GM12878 (cell line): ENCODE results near the gene WAS. TPM values are rescaled to one million over a fixed set of nuclear protein-coding genes. Genes with fewer than 3 reads are reported as not detected.
"Not testable (repeated sequence)": the region's sequence is repeated elsewhere in the genome, so short reads cannot be mapped to it uniquely, and the experiment has no call there.

Experiments used
- ATAC-seq: fragments of 200-7000 bp; cut with Tn5 transposase; 3 replicates; pipeline ENCODE4 v1.9.1; 2020; ENCODE audit warnings: mild to moderate bottlenecking, moderate library complexity
- BruUV-seq: library from RNA; stranded (reverse); fragments of 400-500 nt; replicated peaks from 2 replicates; lab custom pipeline; 2021; lab: Mats Ljungman, UMichigan
- CTCF ChIA-PET: fragments of 300-600 bp; sonication (Branson Sonifier 250); formaldehyde crosslinking; extraction: SDS; loops from one replicate; lab custom pipeline; 2021; ENCODE audit warnings: inconsistent platforms; lab: Yijun Ruan, JAX
- POLR2A ChIA-PET: fragments of 350-600 bp; formaldehyde crosslinking; extraction: SDS; loops from one replicate; lab custom pipeline; 2021; ENCODE audit warnings: inconsistent platforms; lab: Charles Lee
- RAD21 ChIA-PET: fragments of 300-600 bp; sonication (Branson Sonifier 250); formaldehyde crosslinking; loops from one replicate; lab custom pipeline; 2023; ENCODE audit warnings: antibody characterized with exemption; ENCODE audit not compliant: unreplicated experiment; lab: Charles Lee
- SMC1A ChIA-PET: fragments of 300-600 bp; sonication (Branson Sonifier 250); formaldehyde crosslinking; loops from one replicate; lab custom pipeline; 2023; ENCODE audit not compliant: unreplicated experiment, uncharacterized antibody; lab: Charles Lee
- DNase-seq: peaks from one replicate; pipeline ENCODE4 v3.0.0-alpha.2; 2011; ENCODE audit warnings: low read depth, low spot score
- FAIRE-seq: peaks from 3 replicates; lab custom pipeline; 2011; peaks lifted over from hg19 to GRCh38; lab: Jason Lieb, UNC
- H2AFZ ChIP-seq: 2 replicates; pipeline ENCODE4 v1.6.0; 2011; ENCODE audit warnings: low read depth, low read length, control low read depth; ENCODE audit not compliant: control insufficient read depth
- H3K27ac ChIP-seq: 2 replicates; pipeline ENCODE4 v1.5.1; 2011; ENCODE audit warnings: control low read depth; ENCODE audit not compliant: control insufficient read depth, insufficient read depth
- H3K27me3 ChIP-seq, 2 experiments: replicated peaks in 1 of 2; 2 replicates each; pipeline versions ENCODE4 v1.6.0 to v1.6.1; 2011; ENCODE audit warnings: low read length in 1 of 2; ENCODE audit not compliant: control insufficient read depth in 2 of 2, insufficient read depth in 2 of 2
- H3K36me3 ChIP-seq, 2 experiments: 2 replicates each; pipeline ENCODE4 v1.5.1; 2011; ENCODE audit warnings: low read length in 1 of 2; ENCODE audit not compliant: control insufficient read depth in 2 of 2, insufficient read depth in 2 of 2
- H3K4me1 ChIP-seq: 2 replicates; pipeline ENCODE4 v1.6.1; 2011; ENCODE audit warnings: mild to moderate bottlenecking, low read length, moderate library complexity, mixed read lengths; ENCODE audit not compliant: control insufficient read depth, insufficient read depth
- H3K4me2 ChIP-seq: 2 replicates; pipeline ENCODE4 v1.6.0; 2011; ENCODE audit warnings: control low read depth; ENCODE audit not compliant: control insufficient read depth, insufficient read depth
- H3K4me3 ChIP-seq: fragments of 200-600 bp; sonication (generic); 2 replicates; pipeline ENCODE4 v1.5.1; 2016
- H3K79me2 ChIP-seq: 2 replicates; pipeline ENCODE4 v1.6.0; 2011; ENCODE audit warnings: low read length; ENCODE audit not compliant: control insufficient read depth, insufficient read depth
- H3K9ac ChIP-seq: 2 replicates; pipeline ENCODE4 v1.8.0; 2011; ENCODE audit warnings: low read length, control low read depth, mixed read lengths; ENCODE audit not compliant: control insufficient read depth, insufficient read depth
- H3K9me3 ChIP-seq: replicated peaks from 3 replicates; pipeline ENCODE4 v1.5.1; 2011; ENCODE audit warnings: mild to moderate bottlenecking, low read length; ENCODE audit not compliant: control insufficient read depth, insufficient read depth
- H4K20me1 ChIP-seq: 2 replicates; pipeline ENCODE4 v1.6.0; 2011; ENCODE audit not compliant: control insufficient read depth, insufficient read depth
- POLR2A ChIP-seq: IDR thresholded peaks from 2 replicates; pipeline ENCODE4 v1.6.1; 2011; ENCODE audit warnings: low read depth, mild to moderate bottlenecking, low read length
- WGBS: methylation state at CpG from one replicate; pipeline ENCODE4 v1.1.6; 2016; ENCODE audit warnings: low lambda C conversion rate; ENCODE audit not compliant: insufficient replicate concordance, insufficient coverage; ENCODE audit errors: missing lambda C conversion rate; 5-methylcytosine and 5-hydroxymethylcytosine counted together
- in situ Hi-C: fragments of 300-500 bp; cut with MboI; formaldehyde crosslinking; loops from 9 replicates; pipeline ENCODE4 v1.14.3; 2018; ENCODE audit warnings: mixed read lengths
- intact Hi-C: fragments of 100-400 bp; cut with micrococcal nuclease; formaldehyde crosslinking; loops from one replicate; pipeline ENCODE4 v1.14.2; 2022; ENCODE audit not compliant: unreplicated experiment
- polyA plus RNA-seq, 11 experiments: library from polyadenylated mRNA; depleted of rRNA in 4 of 11; unstranded in 6 of 11; stranded (reverse) in 5 of 11; fragments of >200 nt; fragmentation: Nextera tagmentation in 4 of 11; fragmentation: Illumina TruSeq in 1 of 11; extraction: Ambion mirVana in 4 of 11; extraction: Trizol in 1 of 11; gene quantifications; 1 replicate in 1 of 11; 2 replicates in 10 of 11; pipeline versions ENCODE4 v1.2.1 to v1.2.3, GENCODE V29; 2011 to 2016; ENCODE audit warnings: inconsistent platforms in 2 of 11, missing spikeins in 2 of 11, low read depth in 1 of 11
- total RNA-seq, 4 experiments: library from RNA; depleted of rRNA in 3 of 4; stranded (reverse); fragments of >200 nt in 3 of 4; fragmentation: Illumina TruSeq in 1 of 4; extraction: Trizol in 1 of 4; gene quantifications; 2 replicates each; pipeline versions ENCODE4 v1.2.1 to v1.2.3, GENCODE V29; 2013 to 2021

WAS gene
- total and polyA plus RNA-seq, 10 of the 15 experiments (the other 5 are each of a cell fraction or from before 2014, with no cell fraction given): 1.6 to 84.7 (median 23.0) TPM

- H3K4me2 ChIP-seq, H3K9me3 ChIP-seq, in situ Hi-C loops, H3K4me3 ChIP-seq, FAIRE-seq, H3K4me1 ChIP-seq, H3K27me3 ChIP-seq, H3K36me3 ChIP-seq, H2AFZ ChIP-seq, intact Hi-C loops, ATAC-seq, H3K9ac ChIP-seq, BruUV-seq, DNase-seq, H4K20me1 ChIP-seq: not testable (repeated sequence)
- CTCF ChIA-PET: interaction anchor here (0.7 to 1.4 kb wide), 2 partner anchors 52 to 967 kb away, joined by 3 read pairs; no protein-coding TSS in a partner anchor
- H3K27ac ChIP-seq: peak overlapping the region; percentile 92
- RAD21 ChIA-PET: interaction anchor here (0.5 to 1.3 kb wide), 2 partner anchors 112 to 360 kb away, joined by 3 to 4 read pairs; partner anchors contain the start of gene TFE3
- H3K79me2 ChIP-seq: peaks cover 26% of the 10 kb centered on the region
- SMC1A ChIA-PET: interaction anchor here (1.2 to 1.3 kb wide), 3 partner anchors 10 to 34 kb away, joined by 3 to 5 read pairs (median 3); partner anchors contain the start of gene SUV39H1
- POLR2A ChIA-PET: interaction anchor here (0.6 to 1.5 kb wide), 4 partner anchors 8 to 360 kb away, joined by 3 to 5 read pairs (median 4); partner anchors contain the start of genes HDAC6, SUV39H1 and TFE3
- 82% methylated on average over 9 of the region's 12 CpGs for WGBS
Measured at GRCh38 chrX:48682795-48683194, 804 bp upstream of the WAS start.

- Histone ChIP-seq H2AFZ (peak overlapping the region; percentile 15; the same call in 1 of the 2 replicates), H3K36me3 (no peaks in the 10 kb centered on the region; a peak in 1 of 4 replicates), H4K20me1 (no peaks in the 10 kb centered on the region), H3K4me3 (peak overlapping the region; percentile 79), H3K79me2 (peaks cover 26% of the 10 kb centered on the region), H3K9ac (peak overlapping the region; percentile 71), H3K9me3 (no peaks in the 10 kb centered on the region), H3K27ac (peak overlapping the region; percentile 92), H3K4me2 (peak overlapping the region; percentile 52), H3K27me3 (no peaks in the 10 kb centered on the region), H3K4me1 (0 out of 2 replicates have a peak, but pooled peaks cover 2% of the 10 kb centered on the region)
- no TSS peak for BruUV-seq
- in situ Hi-C loops (no loop called here), intact Hi-C loops (no loop called here)
- FAIRE-seq (no peak), ATAC-seq (peak; percentile 34), DNase-seq (no peak)
- no peak for TF ChIP-seq POLR2A
- POLR2A ChIA-PET: interaction anchor here (0.6 to 1.5 kb wide), 6 partner anchors 8 to 1201 kb away, joined by 3 to 6 read pairs (median 4); partner anchors contain the start of gene HDAC6
- CTCF ChIA-PET: interaction anchor here (1.4 to 2.0 kb wide), 2 partner anchors 36 to 50 kb away, joined by 3 to 5 read pairs; no protein-coding TSS in a partner anchor
- SMC1A ChIA-PET: interaction anchor here (1.1 to 1.5 kb wide), 5 partner anchors 8 to 121 kb away, joined by 3 read pairs; partner anchors contain the start of gene SUV39H1
- RAD21 ChIA-PET: interaction anchor here (1.2 to 1.3 kb wide), 4 partner anchors 12 to 274 kb away, joined by 3 to 4 read pairs (median 3); partner anchors contain the start of gene SUV39H1
- WGBS: 4% methylated on average over 7 of the region's 7 CpGs
Measured at GRCh38 chrX:48684134-48684533, 535 bp downstream of the WAS start.
